HG02840 (cell line): ENCODE results near the gene TAS2R13.

ENCODE experiments used
- ATAC-seq: cut with Tn5 transposase; IDR thresholded peaks from one replicate; pipeline ENCODE4 v1.9.1; 2021; ENCODE audit warnings: mild to moderate bottlenecking, moderate library complexity, moderate number of reproducible peaks; ENCODE audit not compliant: unreplicated experiment, low FRiP score

The TAS2R13 gene

GRCh38 chr12:10909462-10909861, at the start of gene TAS2R13:
Gene TAS2R13, minus strand, starts transcription at chr12:10909562. Its CDS starts 264 bp downstream, at chr12:10909298.
- no peak for ATAC-seq

- ATAC-seq: no peak
Measured at GRCh38 chr12:10957741-10958140, 48.4 kb upstream of the TAS2R13 start.

- no peak for ATAC-seq
Measured at GRCh38 chr12:10956085-10956484, 46.7 kb upstream of the TAS2R13 start.

- no peak for ATAC-seq
Measured at GRCh38 chr12:10952645-10953044, 43.3 kb upstream of the TAS2R13 start.

GRCh38 chr12:10943167-10943566, 33.8 kb upstream of the TAS2R13 start:
- ATAC-seq: no peak

GRCh38 chr12:10941916-10942607, 32.7 kb upstream of the TAS2R13 start:
- ATAC-seq: no peak

GRCh38 chr12:10941369-10941768, 32.0 kb upstream of the TAS2R13 start:
- no peak for ATAC-seq

GRCh38 chr12:10940389-10940788, 31.0 kb upstream of the TAS2R13 start:
- no peak for ATAC-seq

- no peak for ATAC-seq
Measured at GRCh38 chr12:10939163-10939562, 29.8 kb upstream of the TAS2R13 start, which contains the start of gene TAS2R14. Gene TAS2R14, minus strand, starts transcription at chr12:10939263. Its CDS starts 56 bp downstream, at chr12:10939207.

- no peak for ATAC-seq
Measured at GRCh38 chr12:10936506-10936905, 27.1 kb upstream of the TAS2R13 start.

- no peak for ATAC-seq
Measured at GRCh38 chr12:10928746-10929286, 19.5 kb upstream of the TAS2R13 start, which contains the start of gene PRH2. Gene PRH2, plus strand, starts transcription at chr12:10929236. Its CDS starts 38 bp downstream, at chr12:10929274.

- ATAC-seq: no peak
Measured at GRCh38 chr12:10926269-10926668, 16.9 kb upstream of the TAS2R13 start.

GRCh38 chr12:10919809-10920208, 10.4 kb upstream of the TAS2R13 start:
- no peak for ATAC-seq

GRCh38 chr12:10910380-10910779, 1.0 kb upstream of the TAS2R13 start:
- no peak for ATAC-seq

GRCh38 chr12:10904686-10905085, 4.7 kb downstream of the TAS2R13 start:
- ATAC-seq: no peak

- ATAC-seq: no peak
Measured at GRCh38 chr12:10901427-10901826, 7.9 kb downstream of the TAS2R13 start.

- ATAC-seq: no peak
Measured at GRCh38 chr12:10900972-10901371, 8.4 kb downstream of the TAS2R13 start.

- ATAC-seq: no peak
Measured at GRCh38 chr12:10900530-10900929, 8.8 kb downstream of the TAS2R13 start.

- no peak for ATAC-seq
Measured at GRCh38 chr12:10896854-10897253, 12.5 kb downstream of the TAS2R13 start.

- ATAC-seq: no peak
Measured at GRCh38 chr12:10891937-10892336, 17.4 kb downstream of the TAS2R13 start.

GRCh38 chr12:10889226-10889625, 20.1 kb downstream of the TAS2R13 start:
- ATAC-seq: no peak

GRCh38 chr12:10884086-10884725, 25.2 kb downstream of the TAS2R13 start, which contains the start of gene PRH1:
Gene PRH1, minus strand, starts transcription at chr12:10884255. Its CDS starts 38 bp downstream, at chr12:10884217.
- ATAC-seq: no peak
